Adrenal gland (tissue), 5 donors: ENCODE measurements around the gene MED27.

ENCODE experiments used
- POLR2A ChIP-seq, 2 donors: fragments of 450-650 bp; IDR thresholded peaks; one replicate each; pipeline ENCODE4 v1.6.1; 2017; ENCODE audit warnings: antibody characterized with exemption in 2 of 2, mild to moderate bottlenecking in 2 of 2, moderate library complexity in 1 of 2
- TF ChIP-seq, protein P1 (sequence below), 6 experiments: fragments of 450-650 bp in 4 of 6; fragments of 200-600 bp in 2 of 6; sonication (generic) in 1 of 6; IDR thresholded peaks; 1 replicate in 5 of 6; 2 replicates in 1 of 6; pipeline versions ENCODE4 v1.5.1 to v1.8.0; 2016 to 2021; ENCODE audit warnings: antibody characterized with exemption in 6 of 6, mild to moderate bottlenecking in 2 of 6, moderate library complexity in 1 of 6
- donor health status: DM: no; HTN: no; CAD: no.

DNA sequence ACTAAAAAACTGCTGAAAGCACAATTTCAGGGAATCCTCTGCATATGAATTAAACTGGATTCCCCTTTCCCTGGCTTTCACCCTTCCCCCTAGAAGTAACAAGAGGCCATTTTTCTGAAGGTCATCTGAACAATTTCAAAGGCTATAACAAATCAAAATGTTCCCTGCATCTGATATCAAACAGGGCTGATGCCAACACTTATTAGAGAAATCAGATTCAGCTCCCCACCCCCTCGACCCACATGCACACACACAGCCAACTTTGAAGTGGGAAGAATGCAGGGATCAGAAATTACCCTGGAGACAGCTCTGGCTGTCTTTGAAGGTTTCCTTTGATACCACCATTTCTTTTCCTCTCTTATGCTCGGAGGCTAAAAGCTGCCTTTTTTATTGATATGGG, 190.7 kb downstream of the MED27 start:
- TF ChIP-seq, protein P1, sequence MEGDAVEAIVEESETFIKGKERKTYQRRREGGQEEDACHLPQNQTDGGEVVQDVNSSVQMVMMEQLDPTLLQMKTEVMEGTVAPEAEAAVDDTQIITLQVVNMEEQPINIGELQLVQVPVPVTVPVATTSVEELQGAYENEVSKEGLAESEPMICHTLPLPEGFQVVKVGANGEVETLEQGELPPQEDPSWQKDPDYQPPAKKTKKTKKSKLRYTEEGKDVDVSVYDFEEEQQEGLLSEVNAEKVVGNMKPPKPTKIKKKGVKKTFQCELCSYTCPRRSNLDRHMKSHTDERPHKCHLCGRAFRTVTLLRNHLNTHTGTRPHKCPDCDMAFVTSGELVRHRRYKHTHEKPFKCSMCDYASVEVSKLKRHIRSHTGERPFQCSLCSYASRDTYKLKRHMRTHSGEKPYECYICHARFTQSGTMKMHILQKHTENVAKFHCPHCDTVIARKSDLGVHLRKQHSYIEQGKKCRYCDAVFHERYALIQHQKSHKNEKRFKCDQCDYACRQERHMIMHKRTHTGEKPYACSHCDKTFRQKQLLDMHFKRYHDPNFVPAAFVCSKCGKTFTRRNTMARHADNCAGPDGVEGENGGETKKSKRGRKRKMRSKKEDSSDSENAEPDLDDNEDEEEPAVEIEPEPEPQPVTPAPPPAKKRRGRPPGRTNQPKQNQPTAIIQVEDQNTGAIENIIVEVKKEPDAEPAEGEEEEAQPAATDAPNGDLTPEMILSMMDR (IDR thresholded peaks at IDR 0.05): no peak
- TF ChIP-seq POLR2A (IDR thresholded peaks at IDR 0.05): no peak
